ENCODE results near the gene MDM2.

MDM2 gene

DNA sequence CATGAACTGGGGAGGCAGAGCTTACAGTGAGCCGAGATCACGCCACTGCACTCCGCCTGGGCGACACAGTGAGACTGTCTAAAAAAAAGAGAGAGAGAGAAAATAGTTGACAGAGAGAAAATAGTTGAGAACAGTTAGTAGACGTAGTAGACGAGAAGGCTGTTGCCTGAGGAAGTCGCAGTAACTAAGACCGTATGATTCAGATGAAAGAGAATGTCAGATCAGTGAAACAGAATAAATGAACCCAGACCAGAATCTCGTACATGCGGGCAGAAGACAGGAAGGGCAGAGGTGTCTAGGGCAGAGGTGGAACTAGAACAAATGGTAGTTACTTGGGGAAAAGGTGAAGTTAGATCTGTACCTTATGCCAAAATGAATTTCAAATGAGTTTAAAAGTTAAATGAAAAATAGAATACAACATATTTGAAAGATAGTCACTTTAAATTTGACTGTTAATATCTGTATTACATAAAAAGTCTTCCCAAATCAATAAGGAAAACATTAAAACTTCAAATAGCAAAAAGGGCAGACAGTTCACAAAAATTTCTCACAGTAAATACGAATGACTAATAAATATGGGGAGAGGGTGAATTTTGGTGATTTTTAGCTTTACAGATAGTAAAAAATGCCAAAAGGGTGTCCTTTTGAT lies 17.7 kb downstream of the MDM2 start:
- Histone ChIP-seq H3K27ac (ENCODE audit: poor library complexity, severe bottlenecking) (no peak overlapping the region), H3K4me1 (ENCODE audit: insufficient read depth, poor library complexity, severe bottlenecking) (peaks cover 9% of the 10 kb centered on the region), H3K27me3 (ENCODE audit: insufficient read depth, poor library complexity, severe bottlenecking) (no peaks in the 10 kb centered on the region), H3K4me3 (ENCODE audit: severe bottlenecking) (no peak overlapping the region), H3K9me3 (ENCODE audit: severe bottlenecking) (no peaks in the 10 kb centered on the region), H3K36me3 (ENCODE audit: low read depth) (peaks cover 99% of the 10 kb centered on the region)
- no peak for ATAC-seq (ENCODE audit: low read depth)
- TF ChIP-seq, protein P1, sequence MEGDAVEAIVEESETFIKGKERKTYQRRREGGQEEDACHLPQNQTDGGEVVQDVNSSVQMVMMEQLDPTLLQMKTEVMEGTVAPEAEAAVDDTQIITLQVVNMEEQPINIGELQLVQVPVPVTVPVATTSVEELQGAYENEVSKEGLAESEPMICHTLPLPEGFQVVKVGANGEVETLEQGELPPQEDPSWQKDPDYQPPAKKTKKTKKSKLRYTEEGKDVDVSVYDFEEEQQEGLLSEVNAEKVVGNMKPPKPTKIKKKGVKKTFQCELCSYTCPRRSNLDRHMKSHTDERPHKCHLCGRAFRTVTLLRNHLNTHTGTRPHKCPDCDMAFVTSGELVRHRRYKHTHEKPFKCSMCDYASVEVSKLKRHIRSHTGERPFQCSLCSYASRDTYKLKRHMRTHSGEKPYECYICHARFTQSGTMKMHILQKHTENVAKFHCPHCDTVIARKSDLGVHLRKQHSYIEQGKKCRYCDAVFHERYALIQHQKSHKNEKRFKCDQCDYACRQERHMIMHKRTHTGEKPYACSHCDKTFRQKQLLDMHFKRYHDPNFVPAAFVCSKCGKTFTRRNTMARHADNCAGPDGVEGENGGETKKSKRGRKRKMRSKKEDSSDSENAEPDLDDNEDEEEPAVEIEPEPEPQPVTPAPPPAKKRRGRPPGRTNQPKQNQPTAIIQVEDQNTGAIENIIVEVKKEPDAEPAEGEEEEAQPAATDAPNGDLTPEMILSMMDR (IDR thresholded peaks at IDR 0.05; ENCODE audit: poor library complexity, severe bottlenecking): no peak
- no peak for DNase-seq (ENCODE audit: low spot score)

DNA sequence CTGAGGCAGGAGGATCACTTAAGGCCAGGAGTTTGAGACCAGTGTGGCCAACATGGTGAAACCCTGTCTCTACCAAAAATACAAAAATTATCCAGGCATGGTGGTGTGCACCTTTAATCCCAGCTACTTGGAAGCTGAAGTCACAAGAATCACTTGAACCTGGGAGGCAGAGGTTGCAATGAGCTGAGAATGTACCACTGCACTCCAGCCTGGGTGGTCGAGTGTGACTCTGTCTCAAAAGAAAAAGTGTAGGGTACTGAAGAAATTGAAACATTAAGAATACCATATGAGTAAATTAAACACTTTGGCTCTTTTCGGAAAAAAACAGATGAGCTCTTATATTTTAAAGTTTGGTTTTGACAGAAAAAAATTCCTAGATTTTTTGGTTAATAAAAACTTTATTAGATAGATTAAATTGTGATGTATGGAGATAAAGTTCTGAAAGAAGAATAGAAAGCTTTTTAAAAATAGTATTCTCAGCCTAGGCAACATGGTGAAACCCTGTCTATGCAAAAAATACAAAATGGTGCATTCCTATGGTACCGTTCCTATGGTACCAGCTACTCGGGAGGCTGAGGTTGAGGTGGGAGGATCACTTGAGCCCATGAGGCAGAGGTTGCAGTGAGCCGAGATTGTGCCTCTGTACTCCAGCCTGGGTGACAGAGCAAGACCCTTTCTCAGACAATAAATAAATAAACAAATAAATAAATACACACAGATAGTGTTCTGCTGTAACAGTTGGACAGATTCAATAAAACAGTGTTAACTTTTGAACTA lies 20.1 kb downstream of the MDM2 start:
- DNase-seq (ENCODE audit: low spot score) (no peak), ATAC-seq (ENCODE audit: low read depth) (no peak)
- Histone ChIP-seq H3K27ac (ENCODE audit: poor library complexity, severe bottlenecking) (no peak overlapping the region), H3K4me1 (ENCODE audit: insufficient read depth, poor library complexity, severe bottlenecking) (peaks cover 9% of the 10 kb centered on the region), H3K4me3 (ENCODE audit: severe bottlenecking) (no peak overlapping the region), H3K27me3 (ENCODE audit: insufficient read depth, poor library complexity, severe bottlenecking) (no peaks in the 10 kb centered on the region), H3K9me3 (ENCODE audit: severe bottlenecking) (no peaks in the 10 kb centered on the region), H3K36me3 (ENCODE audit: low read depth) (peaks cover 96% of the 10 kb centered on the region)
- TF ChIP-seq, protein P1 (IDR thresholded peaks at IDR 0.05; ENCODE audit: poor library complexity, severe bottlenecking): no peak

DNA sequence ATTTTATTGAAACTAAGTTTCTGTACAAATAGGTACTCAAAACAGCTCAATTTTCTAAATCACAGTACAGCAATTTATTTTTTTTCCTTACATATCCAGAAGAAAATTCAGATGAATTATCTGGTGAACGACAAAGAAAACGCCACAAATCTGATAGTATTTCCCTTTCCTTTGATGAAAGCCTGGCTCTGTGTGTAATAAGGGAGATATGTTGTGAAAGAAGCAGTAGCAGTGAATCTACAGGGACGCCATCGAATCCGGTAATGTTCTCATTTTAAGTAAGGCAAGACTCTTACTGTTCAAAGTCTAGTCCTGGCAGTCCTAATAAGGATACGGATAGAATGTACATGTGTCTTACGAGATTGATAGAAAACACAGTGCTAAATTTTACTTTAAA lies 20.7 kb downstream of the MDM2 start:
- Histone ChIP-seq H3K27ac (ENCODE audit: poor library complexity, severe bottlenecking) (no peak overlapping the region), H3K36me3 (ENCODE audit: low read depth) (peaks cover 95% of the 10 kb centered on the region), H3K4me3 (ENCODE audit: severe bottlenecking) (no peak overlapping the region), H3K9me3 (ENCODE audit: severe bottlenecking) (no peaks in the 10 kb centered on the region), H3K4me1 (ENCODE audit: insufficient read depth, poor library complexity, severe bottlenecking) (peaks cover 9% of the 10 kb centered on the region), H3K27me3 (ENCODE audit: insufficient read depth, poor library complexity, severe bottlenecking) (no peaks in the 10 kb centered on the region)
- no peak for ATAC-seq (ENCODE audit: low read depth)
- TF ChIP-seq, protein P1 (IDR thresholded peaks at IDR 0.05; ENCODE audit: poor library complexity, severe bottlenecking): no peak
- no peak for DNase-seq (ENCODE audit: low spot score)

DNA sequence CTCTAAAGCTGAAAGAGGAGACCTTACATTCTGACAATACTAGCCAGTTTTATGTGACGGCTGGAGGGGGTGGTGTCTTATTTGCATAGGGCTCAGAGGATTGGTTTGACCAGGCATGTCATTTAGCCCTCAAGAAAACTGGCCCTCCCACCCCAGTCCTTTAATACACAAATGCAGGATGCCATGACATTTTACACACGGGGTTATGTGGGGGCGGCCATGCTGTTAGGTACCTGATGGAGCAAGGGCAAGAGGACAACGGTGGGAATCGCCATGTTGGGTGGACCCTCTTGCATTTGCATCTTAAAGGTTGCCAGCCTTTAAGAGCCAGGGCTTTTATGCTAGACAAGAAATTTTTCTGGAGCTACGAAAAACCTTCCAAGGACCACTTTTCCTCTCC lies 23.3 kb downstream of the MDM2 start:
- no peak overlapping the region for H3K27ac ChIP-seq (ENCODE audit: poor library complexity, severe bottlenecking)
- DNase-seq (ENCODE audit: low spot score) (no peak), ATAC-seq (ENCODE audit: low read depth) (no peak)
- no peak overlapping the region for H3K4me3 ChIP-seq (ENCODE audit: severe bottlenecking)
- TF ChIP-seq, protein P1 (IDR thresholded peaks at IDR 0.05; ENCODE audit: poor library complexity, severe bottlenecking): no peak
- peaks cover 95% of the 10 kb centered on the region for H3K36me3 ChIP-seq (ENCODE audit: low read depth)
- no peaks in the 10 kb centered on the region for H3K27me3 ChIP-seq (ENCODE audit: insufficient read depth, poor library complexity, severe bottlenecking)
- no peaks in the 10 kb centered on the region for H3K9me3 ChIP-seq (ENCODE audit: severe bottlenecking)
- H3K4me1 ChIP-seq (ENCODE audit: insufficient read depth, poor library complexity, severe bottlenecking): peaks cover 9% of the 10 kb centered on the region

Measured in RWPE2 (cell line).